NCI-H748 treated with DMSO at 0.1 percent for 48 hours (cell line): ENCODE measurements around the gene GTPBP2.
"Not testable (repeated sequence)": the region's sequence is repeated elsewhere in the genome, so short reads cannot be mapped to it uniquely, and the experiment has no call there.

ENCODE experiments used
- DNase-seq: peaks from one replicate; lab custom pipeline; 2025; lab: John Stamatoyannopoulos, UW

Gene GTPBP2

DNA sequence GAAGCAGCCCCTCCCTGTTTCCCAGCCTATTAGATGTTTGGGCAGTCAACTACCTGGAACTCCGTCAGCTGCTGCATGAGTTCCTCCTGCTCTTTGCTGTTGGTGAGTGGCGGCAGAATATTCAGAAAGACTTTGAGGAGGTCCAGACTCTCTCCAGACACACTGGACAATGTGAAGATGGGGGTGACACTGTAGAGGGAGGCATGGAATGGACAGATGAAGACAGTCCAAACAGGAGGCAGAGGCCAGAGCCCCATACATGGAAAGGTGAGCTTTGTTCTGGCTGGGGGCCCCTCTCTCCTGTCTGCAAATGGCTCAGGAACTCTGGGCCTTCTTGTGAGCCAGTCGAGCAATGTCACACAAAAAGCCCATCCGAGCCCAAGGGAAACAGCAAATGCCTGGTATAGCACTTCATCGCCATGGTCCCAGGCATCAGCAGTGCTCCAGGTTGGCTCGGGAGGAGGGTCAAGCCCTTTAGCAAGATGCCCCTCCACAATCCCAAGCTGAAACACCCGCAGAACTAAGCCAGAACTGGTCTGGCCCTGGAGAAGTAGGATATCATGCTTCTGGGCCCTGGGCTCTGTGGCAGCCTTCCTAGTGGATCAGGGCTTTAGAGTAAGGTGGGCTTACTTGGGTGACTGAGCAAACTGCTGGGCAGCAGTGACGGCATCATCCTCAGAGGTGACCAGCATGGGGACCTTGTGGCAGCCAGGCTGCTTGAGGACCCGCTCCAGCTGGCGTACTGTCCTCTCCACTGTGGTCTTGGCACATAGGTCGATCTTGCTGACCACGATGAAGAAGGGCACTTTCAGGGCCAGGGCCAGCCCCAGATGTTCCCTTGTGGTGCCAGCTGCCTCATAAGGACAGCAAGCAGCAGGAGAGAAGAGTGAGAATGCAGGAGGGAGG, 4.9 kb downstream of the GTPBP2 start:
- no peak for DNase-seq

DNA sequence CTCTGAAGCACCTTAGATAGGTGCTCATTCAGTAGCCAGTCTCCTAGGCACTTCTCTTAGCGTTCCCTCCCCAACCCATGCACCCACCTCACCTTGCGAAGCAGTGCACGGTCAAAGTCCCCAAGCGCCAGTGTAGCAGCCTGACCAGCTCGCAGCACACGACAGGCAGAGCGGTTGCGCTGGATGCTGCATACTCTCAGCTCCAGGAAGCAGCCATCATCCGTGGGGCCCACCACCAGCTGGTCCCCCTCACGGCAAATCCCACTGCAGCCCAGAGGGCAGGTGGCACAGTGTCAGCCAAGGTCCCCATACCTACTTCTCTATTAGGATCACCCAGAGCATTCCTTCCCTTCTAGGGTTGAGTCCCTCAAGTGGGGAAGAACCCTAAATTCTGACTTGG, 6.5 kb downstream of the GTPBP2 start:
- no peak for DNase-seq

DNA sequence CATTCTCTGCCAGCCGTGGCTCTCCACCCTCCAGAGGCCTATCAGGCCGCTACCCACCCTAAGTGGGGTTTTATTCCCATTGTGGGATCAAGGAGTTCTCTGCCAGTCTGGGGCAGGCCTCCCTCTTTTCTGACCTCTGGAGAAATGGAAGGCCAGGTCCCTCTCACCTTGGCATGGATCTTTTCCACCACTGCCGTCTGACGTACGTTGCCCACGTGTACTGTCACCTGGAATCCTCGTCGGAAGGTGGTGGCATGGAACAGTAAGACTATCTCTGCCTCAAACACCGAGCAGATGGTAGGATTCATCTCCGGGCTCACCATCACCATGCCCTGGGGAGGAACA, 7.3 kb downstream of the GTPBP2 start:
- DNase-seq: no peak

DNA sequence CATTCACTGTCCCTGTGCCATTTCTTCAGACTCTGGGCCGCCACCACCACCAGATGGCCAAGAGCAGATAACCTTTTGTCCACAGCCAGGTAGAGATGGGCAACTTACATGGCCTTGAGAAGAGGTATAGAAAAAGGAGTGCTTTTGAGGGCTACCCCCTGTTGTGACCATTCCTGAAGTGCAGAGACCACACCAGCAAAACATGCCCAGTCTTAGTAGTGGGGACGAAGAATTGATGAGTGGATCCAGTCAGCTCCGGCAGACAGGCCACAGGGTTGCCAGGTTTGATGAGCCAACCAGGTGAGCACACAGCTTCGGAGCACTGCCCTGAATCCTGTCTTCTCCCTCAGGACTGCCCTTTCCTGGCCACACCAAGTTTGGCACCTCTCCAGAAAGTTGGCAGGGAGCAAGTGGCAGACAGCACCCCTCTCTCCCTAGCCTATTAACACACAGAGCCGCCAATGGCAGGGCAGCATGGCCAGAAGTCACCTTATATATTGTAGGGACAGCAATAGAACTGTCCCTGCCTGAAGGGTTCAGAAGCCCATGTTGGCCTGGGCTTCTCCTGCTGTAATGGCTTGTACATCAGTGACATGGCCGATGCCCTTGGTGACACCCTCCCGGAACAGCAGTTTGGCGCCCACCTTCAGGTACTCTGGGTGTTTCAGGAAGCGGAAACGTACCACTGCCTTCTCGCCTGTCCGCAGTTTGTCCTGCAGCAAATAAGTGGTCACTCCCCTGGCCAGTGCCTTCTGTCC, 7.8 kb downstream of the GTPBP2 start:
- DNase-seq: no peak

DNA sequence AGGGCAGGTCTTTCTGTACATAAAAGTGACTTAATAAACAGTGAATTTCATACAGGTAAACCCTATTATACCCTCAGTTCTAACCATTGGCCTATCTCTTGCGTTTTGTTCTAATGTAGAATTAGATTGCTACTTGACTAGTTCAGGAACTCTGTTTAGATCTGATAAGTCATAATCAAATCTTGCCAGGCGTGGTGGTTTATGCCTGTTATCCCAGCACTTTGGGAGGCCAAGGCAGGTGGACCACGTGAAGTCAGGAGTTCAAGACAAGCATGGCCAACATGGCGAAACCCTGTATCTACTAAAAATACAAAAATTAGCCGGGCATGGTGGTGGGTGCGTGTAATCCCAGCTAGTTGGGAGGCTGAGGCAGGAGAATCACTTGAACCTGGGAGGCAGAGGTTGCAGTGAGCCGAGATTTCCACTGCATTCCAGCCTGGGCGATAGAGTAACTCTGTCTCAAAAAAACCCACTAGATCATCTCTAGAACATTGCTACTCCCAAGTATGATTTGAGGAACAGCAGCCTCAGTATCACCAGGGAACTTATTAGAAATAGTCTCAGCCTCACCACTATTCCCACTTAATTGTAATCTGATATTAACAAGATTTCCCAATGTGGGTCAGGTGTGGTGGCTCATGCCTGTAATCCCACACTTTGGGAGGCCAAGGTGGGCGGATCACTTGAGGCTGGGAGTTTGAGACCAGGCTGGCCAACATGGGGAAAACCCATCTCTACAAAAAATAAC, 12.2 kb downstream of the GTPBP2 start:
- DNase-seq: no peak

DNA sequence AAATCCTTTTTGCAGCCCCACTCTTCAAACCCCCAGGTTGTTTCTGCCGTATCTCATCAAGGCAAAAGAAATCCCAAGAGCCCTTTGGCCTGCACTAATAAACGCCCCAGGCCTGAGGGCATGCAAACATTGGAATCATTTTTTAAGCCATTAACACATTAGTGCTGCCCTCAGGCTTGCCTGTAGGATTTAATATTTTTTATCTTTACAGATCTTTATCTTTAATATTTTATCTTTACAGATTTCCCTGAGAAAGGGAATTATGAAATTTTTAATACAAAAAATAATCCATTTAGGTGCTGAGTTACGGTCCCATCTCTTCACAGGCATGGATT, 14.7 kb downstream of the GTPBP2 start:
- no peak for DNase-seq

DNA sequence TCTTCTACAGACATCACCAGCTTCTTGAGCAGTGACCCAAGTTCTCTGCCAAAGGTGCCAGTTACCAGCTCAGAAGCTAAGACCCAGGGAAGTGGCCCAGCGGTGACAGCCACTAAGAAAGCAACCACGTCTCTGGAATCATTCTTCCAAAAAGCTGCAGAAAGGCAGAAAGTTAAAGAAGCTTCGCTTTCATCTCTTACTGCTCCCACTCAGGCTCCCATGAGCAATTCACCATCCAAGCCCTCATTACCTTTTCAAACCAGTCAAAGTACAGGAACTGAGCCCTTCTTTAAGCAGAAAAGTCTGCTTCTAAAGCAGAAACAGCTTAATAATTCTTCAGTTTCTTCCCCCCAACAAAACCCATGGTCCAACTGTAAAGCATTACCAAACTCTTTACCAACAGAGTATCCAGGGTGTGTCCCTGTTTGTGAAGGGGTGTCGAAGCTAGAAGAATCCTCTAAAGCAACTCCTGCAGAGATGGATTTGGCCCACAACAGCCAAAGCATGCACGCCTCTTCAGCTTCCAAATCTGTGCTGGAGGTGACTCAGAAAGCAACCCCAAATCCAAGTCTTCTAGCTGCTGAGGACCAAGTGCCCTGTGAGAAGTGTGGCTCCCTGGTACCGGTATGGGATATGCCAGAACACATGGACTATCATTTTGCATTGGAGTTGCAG, 15.2 kb downstream of the GTPBP2 start:
- DNase-seq: no peak

DNA sequence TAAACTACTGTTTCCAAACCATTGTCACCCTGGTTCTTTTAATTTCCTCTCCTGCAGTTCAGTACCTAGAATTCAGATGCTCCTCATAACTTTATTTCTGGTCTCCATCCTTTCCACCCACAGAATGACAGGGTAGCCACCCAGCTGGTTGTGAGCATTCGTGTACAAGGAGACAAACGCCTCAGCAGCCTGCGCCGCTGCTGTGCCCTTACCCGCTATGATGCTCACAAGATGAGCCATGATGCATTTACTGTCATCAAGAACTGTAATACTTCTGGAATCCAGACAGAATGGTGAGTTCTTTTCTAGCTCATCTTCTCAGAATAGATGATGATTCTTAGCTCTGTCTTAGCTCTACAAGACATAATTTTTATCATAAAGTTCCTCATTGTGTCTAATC, 18.6 kb downstream of the GTPBP2 start:
- DNase-seq: no peak

DNA sequence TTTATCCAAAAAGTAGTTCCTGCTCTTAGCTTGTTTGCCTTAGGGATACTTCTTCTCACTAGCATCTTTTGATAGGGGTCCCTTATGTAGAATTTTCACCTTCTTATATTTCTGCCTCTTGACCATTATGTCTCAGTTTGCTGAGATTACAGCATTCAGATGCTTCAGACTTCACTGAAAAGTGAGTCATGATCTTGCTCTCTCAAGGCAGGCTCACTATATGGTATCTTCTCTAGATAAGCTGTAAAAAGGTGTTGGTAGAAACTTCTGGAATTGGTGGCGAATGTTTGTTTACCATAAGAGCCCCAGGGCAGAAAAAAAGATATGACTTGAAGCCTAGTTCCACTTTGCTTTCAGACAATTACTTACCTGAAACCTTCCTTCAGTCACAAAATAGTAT, 19.7 kb downstream of the GTPBP2 start:
- DNase-seq: no peak

DNA sequence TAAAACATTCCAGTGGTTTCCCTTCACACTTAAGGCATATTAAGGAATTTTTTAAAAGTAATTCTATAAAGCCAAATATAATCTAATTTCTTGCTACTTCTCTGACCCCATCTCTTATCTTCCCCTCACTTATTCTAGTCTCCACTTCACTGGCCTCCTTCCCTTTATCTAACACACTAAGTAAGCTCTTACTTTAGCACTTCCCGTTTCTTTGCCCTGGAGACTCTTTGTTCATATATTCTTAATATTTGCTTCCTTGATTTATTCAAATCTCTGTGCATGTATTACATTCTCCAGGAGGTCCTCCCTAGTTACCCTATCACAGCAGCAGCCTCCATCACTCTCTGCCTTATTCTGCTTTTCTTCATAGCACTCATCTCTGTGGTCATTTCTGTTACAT, 20.3 kb downstream of the GTPBP2 start:
- no peak for DNase-seq

DNA sequence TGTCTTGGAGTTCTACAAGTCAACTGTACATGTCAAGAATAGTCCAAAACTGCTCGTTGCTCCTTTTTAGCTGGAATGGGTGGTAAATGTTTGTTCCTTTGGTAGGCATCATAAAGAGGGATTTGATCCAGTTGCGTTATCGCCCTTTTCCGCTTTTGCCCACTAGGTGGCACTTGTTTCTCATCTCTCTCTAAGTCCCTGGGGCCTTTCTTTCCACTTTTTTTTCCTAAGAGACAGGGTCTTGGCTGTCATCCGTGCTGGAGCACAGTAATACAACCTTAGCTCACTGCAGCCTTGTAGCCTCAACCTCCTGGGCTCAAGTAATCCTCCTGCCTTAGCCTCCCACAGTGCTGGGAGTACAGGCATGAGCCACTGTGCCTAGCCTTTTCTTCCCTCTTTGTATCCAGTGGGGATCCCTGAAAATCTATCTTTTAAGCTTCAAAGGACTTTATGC, 20.7 kb downstream of the GTPBP2 start:
- DNase-seq: peak; percentile 81

DNA sequence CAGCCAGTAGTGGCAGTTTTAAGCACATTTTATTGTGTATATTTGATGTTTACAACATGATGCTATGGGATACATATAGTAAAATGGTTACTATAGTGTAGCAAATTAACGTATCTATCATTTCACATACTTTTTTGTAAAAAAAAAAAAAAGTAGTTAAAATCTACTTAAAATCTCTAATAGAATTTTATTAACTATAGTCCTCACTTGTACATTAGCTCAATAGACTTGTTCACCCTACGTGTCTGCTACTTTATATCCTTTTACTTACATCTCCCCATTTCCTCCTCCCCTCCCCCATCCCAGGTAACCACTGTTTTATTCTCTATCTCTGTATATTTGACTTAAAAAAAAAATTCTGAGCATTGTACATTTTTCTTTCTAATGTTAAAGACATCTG, 23.0 kb downstream of the GTPBP2 start:
- DNase-seq: no peak

DNA sequence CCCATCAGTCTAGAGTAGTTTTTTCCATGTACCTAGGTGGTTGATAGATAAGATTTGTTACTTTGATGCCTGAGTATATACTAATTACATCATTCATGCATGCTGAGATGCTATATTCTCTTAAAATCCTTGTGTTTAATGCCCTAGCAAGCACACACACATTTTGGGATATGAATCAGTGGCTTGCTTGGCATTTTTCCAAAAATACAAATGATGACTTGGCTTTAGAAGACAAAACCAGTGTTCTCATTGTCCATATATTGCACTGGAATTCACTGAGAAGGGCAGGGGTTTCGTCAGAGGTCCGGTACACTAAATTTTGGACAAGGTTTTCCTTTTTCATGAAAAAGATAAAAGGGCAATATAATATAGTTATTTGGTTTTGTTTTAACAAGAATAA, 24.9 kb downstream of the GTPBP2 start:
- no peak for DNase-seq

DNA sequence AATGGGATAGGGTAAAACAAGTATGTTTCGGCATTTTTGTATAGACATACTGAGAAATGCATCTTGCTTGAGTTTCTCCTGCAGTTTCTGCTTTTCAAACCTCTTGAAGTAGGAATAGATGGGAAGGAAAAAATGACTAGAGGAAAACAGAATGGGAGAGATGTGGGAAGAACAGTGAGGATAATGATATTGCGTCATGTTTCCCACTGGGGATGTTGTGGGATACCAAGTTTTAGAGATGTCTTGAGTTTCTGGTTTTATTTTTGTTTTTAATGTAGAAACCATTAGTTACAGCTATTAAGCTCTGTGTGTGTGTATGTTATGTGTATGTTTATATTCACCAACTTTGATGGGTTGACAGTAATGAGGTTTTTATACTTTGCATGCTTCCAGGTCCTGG, 28.5 kb downstream of the GTPBP2 start:
- no peak for DNase-seq

DNA sequence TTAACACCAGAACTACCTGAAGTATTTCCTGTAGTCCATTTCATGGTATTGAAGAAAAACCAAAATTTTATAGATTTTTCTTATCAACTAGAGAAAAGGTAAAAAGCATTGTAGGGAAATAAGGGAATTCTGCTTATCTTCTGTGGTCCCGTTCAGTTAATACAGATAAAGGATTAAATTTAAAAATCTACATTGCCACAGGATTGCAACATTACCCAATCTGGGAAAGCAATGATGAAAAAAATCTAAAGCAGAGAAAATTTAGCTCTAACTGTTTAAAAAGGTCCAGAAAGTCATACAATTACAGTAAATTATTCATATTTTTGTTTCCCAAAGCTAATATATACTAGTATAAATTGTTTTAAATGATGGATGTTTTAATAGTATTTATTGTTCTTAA, 35.1 kb downstream of the GTPBP2 start:
- no peak for DNase-seq

DNA sequence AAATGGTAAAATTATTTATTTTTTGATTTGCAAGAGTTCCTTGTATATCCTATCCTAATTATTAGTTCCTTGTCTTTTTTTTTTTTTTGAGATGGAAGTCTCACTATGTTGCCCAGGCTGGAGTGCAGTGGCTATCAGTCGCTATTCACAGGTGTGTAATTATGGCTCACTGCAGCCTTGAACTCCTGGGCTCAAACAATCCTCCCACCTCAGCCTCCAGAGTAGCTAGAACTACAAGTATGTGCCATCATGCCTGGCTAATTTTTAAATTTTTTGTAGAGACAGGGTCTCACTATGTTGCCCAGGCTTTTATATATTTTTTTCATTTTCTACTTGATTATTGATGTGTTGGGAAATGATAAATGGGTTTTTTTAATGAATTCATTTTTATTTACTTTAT, 39.5 kb downstream of the GTPBP2 start:
- not testable (repeated sequence) for DNase-seq

DNA sequence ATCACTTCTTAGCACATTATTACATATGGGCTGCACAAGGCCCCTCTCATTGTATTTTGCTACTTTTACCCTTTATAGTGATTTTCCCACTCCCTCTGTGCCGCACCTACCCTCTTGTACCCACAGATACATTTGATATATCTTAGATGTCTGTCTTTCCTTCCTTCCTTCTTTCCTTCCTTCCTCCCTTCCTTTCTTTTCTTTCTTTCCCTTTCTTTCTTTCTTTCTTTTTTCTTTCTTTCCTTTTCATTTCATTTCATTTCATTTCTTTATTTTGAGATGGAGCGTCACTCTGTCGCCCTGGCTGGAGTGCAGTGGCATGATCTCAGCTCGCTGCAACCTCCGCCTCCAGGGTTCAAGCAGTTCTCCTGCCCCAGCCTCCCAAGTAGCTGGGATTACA, 40.9 kb downstream of the GTPBP2 start:
- no peak for DNase-seq

DNA sequence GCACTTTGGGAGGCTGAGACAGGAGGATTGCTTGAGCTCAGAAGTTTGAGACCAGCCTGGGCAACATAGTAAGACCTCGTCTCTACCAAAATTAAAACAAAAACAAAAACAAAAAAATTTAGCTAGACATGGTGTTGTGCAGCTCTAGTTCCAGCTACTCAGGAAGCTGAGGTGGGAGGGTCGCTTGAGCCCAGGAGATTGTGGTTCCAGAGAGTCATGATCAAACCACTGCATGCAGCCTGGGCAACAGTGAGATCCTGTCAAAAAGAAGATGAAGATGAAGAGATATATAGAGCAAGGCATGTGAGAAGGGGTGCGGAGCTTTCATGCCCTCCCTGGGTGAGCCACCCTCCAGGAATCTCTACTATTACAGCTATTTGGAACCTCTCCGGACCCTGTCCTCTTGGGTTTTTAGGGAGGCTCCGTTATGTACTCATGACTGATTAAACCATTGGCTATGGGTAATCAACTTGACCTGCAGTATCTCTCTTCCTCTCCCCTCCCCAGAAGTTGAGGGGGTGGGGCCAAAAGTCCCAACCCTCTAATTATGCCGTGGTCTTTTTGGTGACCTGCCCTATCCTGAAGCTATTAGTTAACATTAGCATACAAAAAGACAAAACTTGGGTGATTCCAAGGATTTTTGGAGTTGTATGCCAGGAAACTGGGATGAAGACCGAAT, 44.0 kb downstream of the GTPBP2 start:
- no peak for DNase-seq

DNA sequence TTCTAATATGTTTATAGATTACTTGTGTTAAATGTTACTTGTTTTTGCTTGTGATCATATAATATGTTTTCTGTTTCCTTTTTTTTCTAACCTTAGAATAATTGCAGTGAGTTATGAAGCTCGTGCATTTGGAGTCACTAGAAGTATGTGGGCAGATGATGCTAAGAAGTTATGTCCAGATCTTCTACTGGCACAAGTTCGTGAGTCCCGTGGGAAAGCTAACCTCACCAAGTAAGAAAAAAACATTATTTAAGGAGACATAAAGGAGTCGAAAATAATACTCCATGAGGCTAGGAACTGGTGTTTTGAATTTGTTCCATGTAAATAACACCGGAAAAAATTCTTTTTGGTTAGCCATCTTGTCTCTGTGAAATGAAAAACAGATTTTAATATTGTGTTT, 46.2 kb downstream of the GTPBP2 start:
- DNase-seq: no peak

DNA sequence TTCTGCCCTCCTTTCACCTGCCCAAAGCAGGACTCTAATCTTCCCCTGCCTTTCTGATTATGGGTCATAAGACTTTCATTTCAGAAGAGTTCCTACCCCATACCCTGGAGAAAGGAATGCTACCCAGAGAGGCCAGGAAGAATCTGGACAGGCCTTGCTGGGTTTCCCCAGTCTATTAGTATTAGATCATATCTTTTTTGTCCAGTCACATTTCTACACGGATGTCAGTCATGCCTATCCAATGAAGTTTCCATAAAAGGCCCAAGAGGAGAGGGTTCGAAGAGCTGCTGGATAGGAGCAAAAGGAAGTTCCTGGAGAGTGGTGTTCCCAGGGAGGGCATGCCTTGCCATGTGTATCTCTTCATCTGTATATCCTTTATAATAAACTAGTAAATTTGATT, 49.9 kb downstream of the GTPBP2 start:
- no peak for DNase-seq

DNA sequence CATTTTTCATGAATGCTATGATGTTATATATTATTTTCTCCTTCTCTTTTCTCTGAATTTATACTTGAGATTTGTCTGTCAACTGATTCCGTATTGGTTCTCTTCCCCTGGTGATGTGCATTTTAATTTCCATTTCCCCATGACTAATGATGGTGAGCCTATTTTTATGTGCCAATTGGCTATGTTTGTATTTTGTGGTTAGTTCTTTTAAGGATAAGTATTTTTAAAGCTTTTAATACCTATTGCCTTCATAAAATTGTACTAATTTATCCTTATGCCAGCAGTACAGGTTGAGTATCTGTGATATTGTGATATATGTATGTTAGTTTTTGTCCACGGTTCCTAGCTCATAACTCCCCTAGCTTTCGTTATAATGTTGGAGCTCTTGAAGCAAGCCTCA, 50.3 kb downstream of the GTPBP2 start:
- DNase-seq: no peak
